Type B pancreatic cell (in vitro differentiated cells): ENCODE results near the gene ZBTB44. TPM values are rescaled to one million over a fixed set of nuclear protein-coding genes. Genes with fewer than 3 reads are reported as not detected.
A peak's percentile ranks its signal among the peaks of the same experiment; 100 is the strongest.
"Not testable (repeated sequence)": the region's sequence is repeated elsewhere in the genome, so short reads cannot be mapped to it uniquely, and the experiment has no call there.

Experiments used
- DNase-seq: peaks from one replicate; pipeline ENCODE4 v3.0.0; 2021; ENCODE audit warnings: mixed read lengths; ENCODE audit not compliant: unreplicated experiment; ENCODE audit errors: extremely low spot score
- H3K27ac Mint-ChIP-seq: 2 replicates; pipeline ENCODE4 v1.8.0; 2021; ENCODE audit warnings: mild to moderate bottlenecking, mixed read lengths
- H3K27me3 Mint-ChIP-seq: 2 replicates; pipeline ENCODE4 v1.8.0; 2021; ENCODE audit warnings: mixed read lengths
- H3K36me3 Mint-ChIP-seq: 2 replicates; pipeline ENCODE4 v1.8.0; 2021; ENCODE audit warnings: mixed read lengths
- H3K4me1 Mint-ChIP-seq: one replicate; pipeline ENCODE4 v1.8.0; 2021; ENCODE audit warnings: mixed read lengths; ENCODE audit not compliant: unreplicated experiment
- H3K4me3 Mint-ChIP-seq: 2 replicates; pipeline ENCODE4 v1.8.0; 2021; ENCODE audit warnings: mild to moderate bottlenecking, mixed read lengths
- H3K9me3 Mint-ChIP-seq: 2 replicates; pipeline ENCODE4 v1.8.0; 2021; ENCODE audit warnings: mixed read lengths
- total RNA-seq: library from RNA; stranded (reverse); gene quantifications from 2 replicates; pipeline ENCODE4 v1.2.1, GENCODE V29; 2021; ENCODE audit warnings: low replicate concordance
- TF ChIP-seq, protein P1 (sequence below): fragments of 200-600 bp; sonication (generic); conservative IDR thresholded peaks from 2 replicates; pipeline ENCODE4 v1.5.0; 2021; ENCODE audit warnings: antibody characterized with exemption, mild to moderate bottlenecking

ZBTB44 gene
- total RNA-seq, 1 donor from 2014 or later = 37.3 TPM

DNA sequence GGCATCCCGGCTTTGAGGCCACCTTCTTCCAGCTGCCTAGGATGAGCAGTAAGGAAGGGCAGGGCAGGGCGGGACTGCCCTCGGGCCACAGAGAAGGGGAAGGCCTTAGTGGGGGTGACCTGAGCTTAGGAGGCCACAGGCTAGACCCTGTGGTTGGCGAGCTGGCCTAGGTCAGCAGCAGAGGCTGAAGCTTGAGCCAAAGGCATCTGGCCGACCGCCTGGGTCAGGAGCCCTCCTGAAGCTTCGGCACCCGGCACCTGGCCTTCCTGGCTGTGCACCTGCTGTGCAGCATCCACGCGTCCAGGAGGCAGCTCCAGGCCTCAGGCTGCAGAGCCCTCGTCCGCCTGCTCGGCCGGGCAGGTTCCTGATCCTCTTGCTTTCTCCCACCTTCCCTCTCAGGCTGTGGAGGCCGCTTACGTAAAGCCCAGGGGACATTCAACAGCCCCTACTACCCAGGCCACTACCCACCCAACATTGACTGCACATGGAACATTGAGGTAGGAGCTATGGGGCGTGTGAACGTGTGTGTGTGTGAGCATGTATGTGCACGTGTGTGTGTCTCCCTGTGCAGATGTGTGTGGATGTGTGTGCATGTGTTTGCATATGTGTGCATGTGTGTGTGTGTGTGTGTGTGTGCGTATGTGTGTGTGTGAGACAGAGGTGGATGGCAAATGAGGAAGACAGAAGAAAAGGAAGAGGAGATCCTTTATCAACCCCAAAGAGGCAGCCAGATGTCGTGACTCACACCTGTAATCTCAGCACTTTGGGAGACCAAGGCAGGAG lies 120.3 kb downstream of the ZBTB44 start:
- H3K27me3 Mint-ChIP-seq = no peaks in the 10 kb centered on the region
- DNase-seq = no peak
- H3K4me1 Mint-ChIP-seq = no peaks in the 10 kb centered on the region
- peaks cover 4% of the 10 kb centered on the region for H3K36me3 Mint-ChIP-seq
- no peak overlapping the region for H3K27ac Mint-ChIP-seq
- H3K4me3 Mint-ChIP-seq = no peak overlapping the region
- H3K9me3 Mint-ChIP-seq = no peaks in the 10 kb centered on the region
- TF ChIP-seq, protein P1, sequence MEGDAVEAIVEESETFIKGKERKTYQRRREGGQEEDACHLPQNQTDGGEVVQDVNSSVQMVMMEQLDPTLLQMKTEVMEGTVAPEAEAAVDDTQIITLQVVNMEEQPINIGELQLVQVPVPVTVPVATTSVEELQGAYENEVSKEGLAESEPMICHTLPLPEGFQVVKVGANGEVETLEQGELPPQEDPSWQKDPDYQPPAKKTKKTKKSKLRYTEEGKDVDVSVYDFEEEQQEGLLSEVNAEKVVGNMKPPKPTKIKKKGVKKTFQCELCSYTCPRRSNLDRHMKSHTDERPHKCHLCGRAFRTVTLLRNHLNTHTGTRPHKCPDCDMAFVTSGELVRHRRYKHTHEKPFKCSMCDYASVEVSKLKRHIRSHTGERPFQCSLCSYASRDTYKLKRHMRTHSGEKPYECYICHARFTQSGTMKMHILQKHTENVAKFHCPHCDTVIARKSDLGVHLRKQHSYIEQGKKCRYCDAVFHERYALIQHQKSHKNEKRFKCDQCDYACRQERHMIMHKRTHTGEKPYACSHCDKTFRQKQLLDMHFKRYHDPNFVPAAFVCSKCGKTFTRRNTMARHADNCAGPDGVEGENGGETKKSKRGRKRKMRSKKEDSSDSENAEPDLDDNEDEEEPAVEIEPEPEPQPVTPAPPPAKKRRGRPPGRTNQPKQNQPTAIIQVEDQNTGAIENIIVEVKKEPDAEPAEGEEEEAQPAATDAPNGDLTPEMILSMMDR = no peak

- not testable (repeated sequence) for H3K27ac Mint-ChIP-seq, H3K36me3 Mint-ChIP-seq, H3K4me3 Mint-ChIP-seq, DNase-seq, H3K4me1 Mint-ChIP-seq, H3K9me3 Mint-ChIP-seq, H3K27me3 Mint-ChIP-seq
Observed at GRCh38 chr11:130193551-130193950, 121.2 kb downstream of the ZBTB44 start.

- Mint-ChIP-seq H3K36me3 (peaks cover 4% of the 10 kb centered on the region), H3K9me3 (no peaks in the 10 kb centered on the region), H3K4me1 (no peaks in the 10 kb centered on the region), H3K27me3 (no peaks in the 10 kb centered on the region), H3K4me3 (no peak overlapping the region), H3K27ac (peak overlapping the region; percentile 9)
- TF ChIP-seq, protein P1 = no peak
- no peak for DNase-seq
Observed at GRCh38 chr11:130192845-130193267, 121.9 kb downstream of the ZBTB44 start.

- H3K4me3 Mint-ChIP-seq = no peak overlapping the region
- no peaks in the 10 kb centered on the region for H3K27me3 Mint-ChIP-seq
- no peak for DNase-seq
- H3K36me3 Mint-ChIP-seq = peaks cover 4% of the 10 kb centered on the region
- H3K27ac Mint-ChIP-seq = no peak overlapping the region
- H3K4me1 Mint-ChIP-seq = no peaks in the 10 kb centered on the region
- H3K9me3 Mint-ChIP-seq = no peaks in the 10 kb centered on the region
- TF ChIP-seq, protein P1 = no peak
Observed at GRCh38 chr11:130191896-130192295, 122.8 kb downstream of the ZBTB44 start.

DNA sequence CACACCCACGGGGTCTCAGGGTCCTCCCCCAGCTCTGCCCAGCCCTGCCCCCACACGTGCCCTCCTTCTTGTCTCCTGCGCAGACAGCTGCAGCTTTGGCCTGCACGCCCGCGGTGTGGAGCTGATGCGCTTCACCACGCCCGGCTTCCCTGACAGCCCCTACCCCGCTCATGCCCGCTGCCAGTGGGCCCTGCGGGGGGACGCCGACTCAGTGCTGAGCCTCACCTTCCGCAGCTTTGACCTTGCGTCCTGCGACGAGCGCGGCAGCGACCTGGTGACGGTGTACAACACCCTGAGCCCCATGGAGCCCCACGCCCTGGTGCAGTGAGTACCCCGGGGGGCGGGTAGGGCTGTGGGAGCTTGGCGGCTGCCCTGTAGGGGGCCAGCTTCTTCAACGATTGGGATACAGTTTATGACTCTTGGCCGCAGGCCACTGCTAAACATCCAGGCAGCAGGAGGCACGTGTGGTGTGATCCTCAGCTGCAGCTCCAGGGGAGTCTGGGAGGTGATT lies 124.3 kb downstream of the ZBTB44 start:
- peaks cover 4% of the 10 kb centered on the region for H3K36me3 Mint-ChIP-seq
- no peaks in the 10 kb centered on the region for H3K27me3 Mint-ChIP-seq
- H3K9me3 Mint-ChIP-seq = no peaks in the 10 kb centered on the region
- no peak overlapping the region for H3K4me3 Mint-ChIP-seq
- TF ChIP-seq, protein P1 = no peak
- no peak overlapping the region for H3K27ac Mint-ChIP-seq
- no peaks in the 10 kb centered on the region for H3K4me1 Mint-ChIP-seq
- no peak for DNase-seq

- DNase-seq = no peak
- no peaks in the 10 kb centered on the region for H3K27me3 Mint-ChIP-seq
- TF ChIP-seq, protein P1 = no peak
Observed at GRCh38 chr11:130189492-130190210, 125.1 kb downstream of the ZBTB44 start.

More at GRCh38 chr11:130189492-130190210, 125.1 kb downstream of the ZBTB44 start:
- Mint-ChIP-seq H3K9me3 (no peaks in the 10 kb centered on the region), H3K36me3 (peaks cover 2% of the 10 kb centered on the region), H3K4me3 (no peak overlapping the region), H3K4me1 (no peaks in the 10 kb centered on the region), H3K27ac (no peak overlapping the region)
